ENCODE results near the gene ATOX1.

Gene ATOX1

GRCh38 chr5:151724360-151724759, 34.1 kb downstream of the ATOX1 start:
- DNase-seq (ENCODE audit: low read depth) = no peak
- peaks cover 22% of the 10 kb centered on the region for H3K4me1 ChIP-seq (ENCODE audit: control insufficient read depth, insufficient read depth, low read length)

GRCh38 chr5:151722546-151722945, 35.9 kb downstream of the ATOX1 start:
- Histone ChIP-seq H3K4me1 (ENCODE audit: control insufficient read depth, insufficient read depth, low read length) (peaks cover 39% of the 10 kb centered on the region), H3K36me3 (ENCODE audit: control insufficient read depth, insufficient read depth, low read length, severe bottlenecking) (no peaks in the 10 kb centered on the region), H3K9me3 (ENCODE audit: control insufficient read depth, low read length) (no peaks in the 10 kb centered on the region), H3K27me3 (replicated peaks; ENCODE audit: control insufficient read depth, insufficient read depth, low read length) (no peaks in the 10 kb centered on the region), H3K4me3 (ENCODE audit: low read length) (no peak overlapping the region), H3K9ac (ENCODE audit: low read length) (no peak overlapping the region)
- no peak for DNase-seq (ENCODE audit: low read depth)

More at GRCh38 chr5:151724360-151724759, 34.1 kb downstream of the ATOX1 start:
- Histone ChIP-seq H3K27me3 (replicated peaks; ENCODE audit: control insufficient read depth, insufficient read depth, low read length) (no peaks in the 10 kb centered on the region), H3K9me3 (ENCODE audit: control insufficient read depth, low read length) (no peaks in the 10 kb centered on the region), H3K36me3 (ENCODE audit: control insufficient read depth, insufficient read depth, low read length, severe bottlenecking) (no peaks in the 10 kb centered on the region), H3K9ac (ENCODE audit: low read length) (no peak overlapping the region), H3K4me3 (ENCODE audit: low read length) (no peak overlapping the region)

GRCh38 chr5:151721812-151722391, 36.5 kb downstream of the ATOX1 start:
- Histone ChIP-seq H3K9ac (ENCODE audit: low read length) (peak overlapping the region; percentile 18), H3K4me1 (ENCODE audit: control insufficient read depth, insufficient read depth, low read length) (peaks cover 46% of the 10 kb centered on the region), H3K4me3 (ENCODE audit: low read length) (no peak overlapping the region), H3K9me3 (ENCODE audit: control insufficient read depth, low read length) (no peaks in the 10 kb centered on the region), H3K27me3 (replicated peaks; ENCODE audit: control insufficient read depth, insufficient read depth, low read length) (no peaks in the 10 kb centered on the region), H3K36me3 (ENCODE audit: control insufficient read depth, insufficient read depth, low read length, severe bottlenecking) (no peaks in the 10 kb centered on the region)
- DNase-seq (ENCODE audit: low read depth) = no peak

- H3K36me3 ChIP-seq (ENCODE audit: control insufficient read depth, insufficient read depth, low read length, severe bottlenecking) = no peaks in the 10 kb centered on the region
- H3K4me3 ChIP-seq (ENCODE audit: low read length) = no peak overlapping the region
- no peaks in the 10 kb centered on the region for H3K9me3 ChIP-seq (ENCODE audit: control insufficient read depth, low read length)
- peak overlapping the region; percentile 18 for H3K9ac ChIP-seq (ENCODE audit: low read length)
- H3K27me3 ChIP-seq (replicated peaks; ENCODE audit: control insufficient read depth, insufficient read depth, low read length) = no peaks in the 10 kb centered on the region
- H3K4me1 ChIP-seq (ENCODE audit: control insufficient read depth, insufficient read depth, low read length) = peaks cover 48% of the 10 kb centered on the region
- DNase-seq (ENCODE audit: low read depth) = no peak
Measured at GRCh38 chr5:151721087-151721646, 37.3 kb downstream of the ATOX1 start.

- no peaks in the 10 kb centered on the region for H3K9me3 ChIP-seq (ENCODE audit: control insufficient read depth, low read length)
- H3K36me3 ChIP-seq (ENCODE audit: control insufficient read depth, insufficient read depth, low read length, severe bottlenecking) = no peaks in the 10 kb centered on the region
- no peak overlapping the region for H3K4me3 ChIP-seq (ENCODE audit: low read length)
- H3K9ac ChIP-seq (ENCODE audit: low read length) = peak overlapping the region; percentile 86
- H3K27me3 ChIP-seq (replicated peaks; ENCODE audit: control insufficient read depth, insufficient read depth, low read length) = no peaks in the 10 kb centered on the region
- no peak for DNase-seq (ENCODE audit: low read depth)
- peaks cover 48% of the 10 kb centered on the region for H3K4me1 ChIP-seq (ENCODE audit: control insufficient read depth, insufficient read depth, low read length)
Measured at GRCh38 chr5:151720215-151720614, 38.2 kb downstream of the ATOX1 start.

- Histone ChIP-seq H3K36me3 (ENCODE audit: control insufficient read depth, insufficient read depth, low read length, severe bottlenecking) (no peaks in the 10 kb centered on the region), H3K4me3 (ENCODE audit: low read length) (no peak overlapping the region), H3K27me3 (replicated peaks; ENCODE audit: control insufficient read depth, insufficient read depth, low read length) (no peaks in the 10 kb centered on the region), H3K4me1 (ENCODE audit: control insufficient read depth, insufficient read depth, low read length) (peaks cover 48% of the 10 kb centered on the region), H3K9ac (ENCODE audit: low read length) (peak overlapping the region; percentile 86), H3K9me3 (ENCODE audit: control insufficient read depth, low read length) (no peaks in the 10 kb centered on the region)
- DNase-seq (ENCODE audit: low read depth) = peak; percentile 64
Measured at GRCh38 chr5:151719228-151720000, 39.0 kb downstream of the ATOX1 start.

GRCh38 chr5:151718646-151719045, 39.8 kb downstream of the ATOX1 start:
- H3K27me3 ChIP-seq (replicated peaks; ENCODE audit: control insufficient read depth, insufficient read depth, low read length) = no peaks in the 10 kb centered on the region
- H3K4me3 ChIP-seq (ENCODE audit: low read length) = peak overlapping the region; percentile 63
- peak overlapping the region; percentile 86 for H3K9ac ChIP-seq (ENCODE audit: low read length)
- H3K9me3 ChIP-seq (ENCODE audit: control insufficient read depth, low read length) = no peaks in the 10 kb centered on the region
- peaks cover 48% of the 10 kb centered on the region for H3K4me1 ChIP-seq (ENCODE audit: control insufficient read depth, insufficient read depth, low read length)
- DNase-seq (ENCODE audit: low read depth) = peak; percentile 77
- no peaks in the 10 kb centered on the region for H3K36me3 ChIP-seq (ENCODE audit: control insufficient read depth, insufficient read depth, low read length, severe bottlenecking)

GRCh38 chr5:151718153-151718552, 40.3 kb downstream of the ATOX1 start:
- Histone ChIP-seq H3K36me3 (ENCODE audit: control insufficient read depth, insufficient read depth, low read length, severe bottlenecking) (no peaks in the 10 kb centered on the region), H3K9me3 (ENCODE audit: control insufficient read depth, low read length) (no peaks in the 10 kb centered on the region), H3K4me1 (ENCODE audit: control insufficient read depth, insufficient read depth, low read length) (peaks cover 48% of the 10 kb centered on the region), H3K4me3 (ENCODE audit: low read length) (peak overlapping the region; percentile 63), H3K9ac (ENCODE audit: low read length) (peak overlapping the region; percentile 86), H3K27me3 (replicated peaks; ENCODE audit: control insufficient read depth, insufficient read depth, low read length) (no peaks in the 10 kb centered on the region)
- peak; percentile 74 for DNase-seq (ENCODE audit: low read depth)

- no peaks in the 10 kb centered on the region for H3K9me3 ChIP-seq (ENCODE audit: control insufficient read depth, low read length)
- no peaks in the 10 kb centered on the region for H3K27me3 ChIP-seq (replicated peaks; ENCODE audit: control insufficient read depth, insufficient read depth, low read length)
- H3K4me3 ChIP-seq (ENCODE audit: low read length) = peak overlapping the region; percentile 63
- peak overlapping the region; percentile 86 for H3K9ac ChIP-seq (ENCODE audit: low read length)
- DNase-seq (ENCODE audit: low read depth) = no peak
- no peaks in the 10 kb centered on the region for H3K36me3 ChIP-seq (ENCODE audit: control insufficient read depth, insufficient read depth, low read length, severe bottlenecking)
- H3K4me1 ChIP-seq (ENCODE audit: control insufficient read depth, insufficient read depth, low read length) = peaks cover 47% of the 10 kb centered on the region
Measured at GRCh38 chr5:151717416-151717815, 41.0 kb downstream of the ATOX1 start.

GRCh38 chr5:151709109-151709735, 49.2 kb downstream of the ATOX1 start:
- no peaks in the 10 kb centered on the region for H3K36me3 ChIP-seq (ENCODE audit: control insufficient read depth, insufficient read depth, low read length, severe bottlenecking)
- peaks cover 12% of the 10 kb centered on the region for H3K4me1 ChIP-seq (ENCODE audit: control insufficient read depth, insufficient read depth, low read length)
- no peak for DNase-seq (ENCODE audit: low read depth)
- no peaks in the 10 kb centered on the region for H3K9me3 ChIP-seq (ENCODE audit: control insufficient read depth, low read length)
- no peak overlapping the region for H3K4me3 ChIP-seq (ENCODE audit: low read length)
- H3K27me3 ChIP-seq (replicated peaks; ENCODE audit: control insufficient read depth, insufficient read depth, low read length) = no peaks in the 10 kb centered on the region
- no peak overlapping the region for H3K9ac ChIP-seq (ENCODE audit: low read length)

- DNase-seq (ENCODE audit: low read depth) = no peak
- no peaks in the 10 kb centered on the region for H3K27me3 ChIP-seq (replicated peaks; ENCODE audit: control insufficient read depth, insufficient read depth, low read length)
- H3K4me1 ChIP-seq (ENCODE audit: control insufficient read depth, insufficient read depth, low read length) = peaks cover 12% of the 10 kb centered on the region
- no peaks in the 10 kb centered on the region for H3K9me3 ChIP-seq (ENCODE audit: control insufficient read depth, low read length)
- no peak overlapping the region for H3K9ac ChIP-seq (ENCODE audit: low read length)
- H3K36me3 ChIP-seq (ENCODE audit: control insufficient read depth, insufficient read depth, low read length, severe bottlenecking) = no peaks in the 10 kb centered on the region
- H3K4me3 ChIP-seq (ENCODE audit: low read length) = no peak overlapping the region
Measured at GRCh38 chr5:151708126-151708525, 50.3 kb downstream of the ATOX1 start.

All from adipocyte (in vitro differentiated cells).